ENCODE results near the gene LDHAL6B.
A peak's percentile ranks its signal among the peaks of the same experiment; 100 is the strongest.

LDHAL6B gene

DNA sequence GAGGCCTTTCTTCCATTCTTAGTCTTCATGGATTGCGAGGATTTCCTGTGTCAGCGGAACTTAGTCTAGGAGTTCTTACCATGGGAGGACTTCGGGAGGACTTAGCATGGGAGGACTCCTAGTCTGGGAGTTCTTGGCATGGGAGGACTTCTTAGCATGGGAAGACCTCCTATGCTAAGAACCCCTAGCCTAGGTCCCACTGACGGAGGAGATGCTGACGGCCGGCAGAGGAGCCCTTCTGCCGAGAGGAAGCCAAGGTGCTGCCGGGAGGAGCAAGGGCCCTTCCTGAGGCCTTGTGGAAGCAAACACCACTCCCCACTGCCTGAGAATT lies 35.6 kb upstream of the LDHAL6B start:
- TF ChIP-seq CTCF (conservative IDR thresholded peaks at IDR 0.05; ENCODE audit: low read depth) = no peak
- peak overlapping the region; percentile 84 for H3K27ac ChIP-seq
- ChIA-PET CTCF (interaction anchor here (0.7 kb wide), 1 partner anchor 93 kb away, joined by 4 read pairs; no protein-coding TSS in a partner anchor), POLR2A (ENCODE audit: low non-redundant PET) (no interaction called here)
- no peak for DNase-seq (ENCODE audit: low spot score)

DNA sequence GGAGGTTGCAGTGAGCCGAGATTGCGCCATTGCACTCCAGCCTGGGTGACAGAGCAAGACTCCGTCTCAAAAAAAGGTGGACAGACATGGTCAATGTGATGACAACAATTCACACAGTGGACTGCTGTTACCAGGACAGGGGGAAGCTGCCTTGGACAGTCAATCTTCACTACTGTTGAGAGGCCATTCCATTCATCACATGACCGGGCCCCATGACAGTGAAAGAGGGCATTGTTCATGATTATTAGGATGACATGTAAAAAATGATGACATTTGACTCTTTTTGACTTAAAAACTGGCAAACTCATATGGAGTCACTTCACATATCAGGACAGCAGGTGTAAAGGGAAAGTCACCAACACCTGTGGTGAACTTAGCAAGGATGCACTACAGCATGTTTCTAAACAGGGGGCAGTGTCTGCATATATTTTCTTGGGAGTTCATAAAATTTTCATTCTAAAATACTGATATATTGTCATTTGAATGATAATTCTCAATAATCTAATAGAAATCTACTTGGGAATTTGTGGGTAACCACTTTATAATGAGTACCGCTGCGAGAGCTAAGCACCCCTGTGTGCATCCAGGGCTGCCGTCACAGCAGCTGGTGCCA lies 34.2 kb upstream of the LDHAL6B start:
- H3K27ac ChIP-seq = peak overlapping the region; percentile 84
- ChIA-PET CTCF (interaction anchor here (0.6 kb wide), 1 partner anchor 1730 kb away, joined by 3 read pairs; no protein-coding TSS in a partner anchor), POLR2A (ENCODE audit: low non-redundant PET) (no interaction called here)

DNA sequence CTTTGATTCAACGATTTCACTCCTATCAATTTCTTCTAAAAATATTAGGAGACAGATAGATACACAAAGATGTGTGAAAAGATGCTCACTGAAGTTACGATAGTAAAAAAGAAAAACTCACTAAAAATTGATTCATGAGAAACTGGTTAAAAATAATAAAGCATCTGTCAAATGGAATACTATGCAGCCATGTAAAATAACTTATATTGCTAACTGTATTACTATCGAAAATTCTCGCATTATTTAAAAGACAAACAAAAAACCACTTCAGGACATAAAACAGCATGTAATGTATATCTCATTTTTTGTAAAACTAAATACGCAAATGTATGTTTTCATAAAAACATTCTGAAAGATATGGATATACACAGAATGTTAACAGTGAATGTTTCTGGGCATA lies 33.4 kb upstream of the LDHAL6B start:
- TF ChIP-seq CTCF (conservative IDR thresholded peaks at IDR 0.05; ENCODE audit: low read depth) = no peak
- no peak overlapping the region for H3K27ac ChIP-seq
- ChIA-PET CTCF (interaction anchor here (0.6 kb wide), 1 partner anchor 1729 kb away, joined by 3 read pairs; no protein-coding TSS in a partner anchor), POLR2A (ENCODE audit: low non-redundant PET) (no interaction called here)
- DNase-seq (ENCODE audit: low spot score) = no peak

More for the DNA sequence above, 34.2 kb upstream of the LDHAL6B start:
- no peak for TF ChIP-seq CTCF (conservative IDR thresholded peaks at IDR 0.05; ENCODE audit: low read depth)
- DNase-seq (ENCODE audit: low spot score) = no peak

DNA sequence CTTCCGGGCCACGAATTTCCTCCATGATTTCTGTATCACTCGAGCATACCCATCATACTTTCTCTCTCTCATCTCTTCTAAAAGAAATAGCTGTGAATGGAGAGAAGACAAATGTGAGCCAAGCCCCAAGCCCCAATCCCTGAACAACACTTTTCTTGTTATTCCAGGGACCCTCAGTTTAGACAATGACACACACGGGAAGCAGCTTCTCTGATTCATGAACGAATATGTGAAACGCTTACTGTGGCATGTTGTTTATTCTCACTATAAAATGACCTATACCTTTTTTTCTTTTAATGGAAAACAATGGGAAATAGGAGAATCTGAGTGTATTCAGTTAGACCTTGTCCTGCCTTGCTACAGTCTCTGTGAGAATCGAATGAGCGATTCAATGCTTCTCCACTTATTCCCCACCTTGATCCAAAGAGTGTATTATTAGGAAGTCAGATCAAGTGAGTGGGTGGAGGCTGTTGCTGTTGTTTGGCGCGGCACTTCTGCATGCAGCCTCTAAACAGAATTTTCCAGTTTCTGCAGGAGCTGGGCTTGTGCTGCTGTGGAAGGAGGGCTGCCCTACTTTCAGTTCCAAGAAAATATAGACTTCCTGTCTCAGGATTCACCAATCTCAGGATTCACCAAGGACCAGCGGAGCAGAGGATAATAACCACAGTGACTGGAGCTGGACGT lies 32.4 kb upstream of the LDHAL6B start:
- ChIA-PET CTCF (interaction anchor here (0.9 kb wide), 1 partner anchor 73 kb away, joined by 3 read pairs; no protein-coding TSS in a partner anchor), POLR2A (ENCODE audit: low non-redundant PET) (no interaction called here)
- no peak for DNase-seq (ENCODE audit: low spot score)
- TF ChIP-seq CTCF (conservative IDR thresholded peaks at IDR 0.05; ENCODE audit: low read depth) = no peak
- H3K27ac ChIP-seq = peak overlapping the region; percentile 3; the same call in 1 of the 2 replicates

DNA sequence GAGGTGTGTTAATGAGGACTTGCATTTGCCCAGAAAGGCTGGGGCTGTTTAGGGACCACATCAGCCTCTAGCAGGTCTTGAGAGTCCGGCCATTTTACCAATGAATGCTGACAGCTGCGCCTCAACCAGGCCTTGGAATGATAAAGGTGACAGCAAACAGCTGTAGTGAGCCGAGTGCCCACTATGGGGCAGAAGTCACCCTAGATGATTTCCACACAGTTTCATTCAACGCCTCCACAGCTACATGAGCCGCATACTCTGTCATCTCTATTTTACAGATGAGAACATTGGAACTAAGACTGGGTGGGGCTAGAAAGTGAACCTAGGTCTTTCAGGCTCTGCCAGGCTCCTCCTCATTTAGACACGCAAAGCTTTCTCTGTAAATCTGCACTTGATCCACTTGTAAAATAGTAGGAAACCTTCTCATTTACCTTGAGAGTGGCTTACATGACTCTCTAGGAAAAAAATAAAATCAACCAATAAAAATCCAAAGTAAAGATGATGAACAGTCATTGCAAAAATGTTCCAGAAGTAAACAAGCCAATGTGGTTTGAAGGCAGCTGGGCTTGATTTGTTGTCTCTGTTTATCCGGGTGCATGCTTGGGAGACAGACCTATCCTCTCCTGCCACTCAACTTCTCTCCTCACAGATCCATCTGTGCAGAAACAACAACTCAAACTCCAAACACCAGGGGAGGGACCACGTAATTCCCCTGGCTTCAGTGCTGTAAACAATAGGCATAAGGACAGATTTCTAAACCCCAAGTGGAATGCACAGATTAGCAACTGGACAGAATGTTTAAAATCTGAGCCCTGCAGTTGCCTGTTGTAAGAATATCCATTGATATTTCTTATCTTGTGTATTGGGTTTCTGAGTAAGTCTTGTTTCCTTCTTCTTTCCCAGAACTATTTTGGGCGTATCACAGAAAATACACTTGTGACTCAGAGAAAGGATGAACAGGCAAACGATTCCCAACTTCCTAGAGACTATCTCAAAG lies 31.5 kb upstream of the LDHAL6B start:
- H3K27ac ChIP-seq = peak overlapping the region; percentile 3; the same call in 1 of the 2 replicates
- ChIA-PET POLR2A (ENCODE audit: low non-redundant PET) (no interaction called here), CTCF (interaction anchor here (0.9 kb wide), 1 partner anchor 72 kb away, joined by 3 read pairs; no protein-coding TSS in a partner anchor)

More for the DNA sequence above, 31.5 kb upstream of the LDHAL6B start:
- no peak; the same call in 1 of the 2 replicates for TF ChIP-seq CTCF (conservative IDR thresholded peaks at IDR 0.05; ENCODE audit: low read depth)
- no peak for DNase-seq (ENCODE audit: low spot score)
